K562 (cell line): ENCODE results near the gene RPL19. TPM values are rescaled to one million over a fixed set of nuclear protein-coding genes. Genes with fewer than 3 reads are reported as not detected.

Source experiments
- ADNP ChIP-seq: fragments of 200-800 bp; sonication (Bioruptor generic); IDR thresholded peaks from 2 replicates; pipeline ENCODE4 v1.6.1; 2016; ENCODE audit warnings: missing genetic modification characterization, missing compliant biosample characterization
- BRF1 ChIP-seq: IDR thresholded peaks from 3 replicates; pipeline ENCODE4 v1.6.1; 2011; ENCODE audit warnings: borderline replicate concordance, mild to moderate bottlenecking; ENCODE audit not compliant: insufficient read length; ENCODE audit errors: extremely low read depth
- CBX3 ChIP-seq, 2 experiments: IDR thresholded peaks; 1 replicate in 1 of 2; 2 replicates in 1 of 2; pipeline ENCODE4 v1.6.1; 2012; ENCODE audit warnings: inconsistent platforms in 2 of 2, low read length in 2 of 2, borderline replicate concordance in 1 of 2, control low read depth in 1 of 2
- CGGBP1 ChIP-seq: fragments of 250-450 bp; sonication (Bioruptor Pico); IDR thresholded peaks from 2 replicates; pipeline ENCODE4 v1.9.0; 2021; ENCODE audit warnings: mild to moderate bottlenecking
- CHD2 ChIP-seq: IDR thresholded peaks from 2 replicates; pipeline ENCODE4 v1.6.1; 2011; ENCODE audit warnings: low read depth, low read length
- ETV1 ChIP-seq: fragments of 450-650 bp; conservative IDR thresholded peaks from 2 replicates; pipeline ENCODE4 v1.6.1; 2016; ENCODE audit warnings: missing genetic modification characterization, control low read depth, low read depth, missing compliant biosample characterization
- KDM5B ChIP-seq: fragments of 200-600 bp; sonication (generic); IDR thresholded peaks from 2 replicates; pipeline ENCODE4 v1.6.1; 2012; ENCODE audit warnings: low read depth, mild to moderate bottlenecking, moderate library complexity, low read length, control low read depth, inconsistent platforms; ENCODE audit not compliant: insufficient replicate concordance
- NCOA1 ChIP-seq: fragments of 450-650 bp; IDR thresholded peaks from 2 replicates; pipeline ENCODE4 v1.6.1; 2016; ENCODE audit warnings: low read depth
- NKRF ChIP-seq: fragments of 450-650 bp; IDR thresholded peaks from 2 replicates; pipeline ENCODE4 v1.6.1; 2016; ENCODE audit warnings: borderline replicate concordance
- NONO ChIP-seq, 2 experiments: fragments of 200-400 bp in 1 of 2; fragments of 450-650 bp in 1 of 2; formaldehyde crosslinking in 1 of 2; IDR thresholded peaks; 2 replicates each; pipeline ENCODE4 v1.6.1; 2017; ENCODE audit warnings: low read depth in 2 of 2, mild to moderate bottlenecking in 2 of 2, moderate library complexity in 2 of 2, low read length in 1 of 2
- NRF1 ChIP-seq, 2 experiments: fragments of 450-650 bp; IDR thresholded peaks in 1 of 2; conservative IDR thresholded peaks in 1 of 2; 2 replicates each; pipeline ENCODE4 v1.6.1; 2014; ENCODE audit warnings: mild to moderate bottlenecking in 2 of 2
- POLR3A ChIP-seq: IDR thresholded peaks from 2 replicates; pipeline ENCODE4 v1.6.1; 2011; ENCODE audit warnings: borderline replicate concordance, mild to moderate bottlenecking, moderate library complexity; ENCODE audit not compliant: insufficient read length, insufficient read depth; ENCODE audit errors: extremely low read depth
- RBFOX2 ChIP-seq: fragments of 200-400 bp; formaldehyde crosslinking; IDR thresholded peaks from 2 replicates; pipeline ENCODE4 v1.6.1; 2017; ENCODE audit warnings: low read depth, mild to moderate bottlenecking, low read length, moderate library complexity
- RHOXF2B ChIP-seq: fragments of 250-450 bp; sonication (Bioruptor Pico); conservative IDR thresholded peaks from 2 replicates; pipeline ENCODE4 v1.5.1; 2021
- SMAD1 ChIP-seq: fragments of 150-350 bp; IDR thresholded peaks from 2 replicates; pipeline ENCODE4 v1.6.1; 2014; ENCODE audit warnings: low read length, low read depth; ENCODE audit not compliant: partially characterized antibody
- SMAD3 ChIP-seq: fragments of 450-650 bp; formaldehyde crosslinking; conservative IDR thresholded peaks from 2 replicates; pipeline ENCODE4 v1.4.0; 2020; ENCODE audit warnings: mild to moderate bottlenecking
- SPI1 ChIP-seq: IDR thresholded peaks from 2 replicates; pipeline ENCODE4 v1.6.1; 2011; ENCODE audit warnings: low read depth, low read length, control low read depth, borderline replicate concordance
- ZNF407 ChIP-seq: fragments of 450-650 bp; IDR thresholded peaks from 2 replicates; pipeline ENCODE4 v1.6.1; 2016; ENCODE audit warnings: low read depth
- polyA plus RNA-seq, 8 experiments: library from polyadenylated mRNA; depleted of rRNA in 4 of 8; stranded (reverse) in 5 of 8; unstranded in 3 of 8; fragments of >200 nt; fragmentation: Nextera tagmentation in 2 of 8; fragmentation: Illumina TruSeq in 1 of 8; extraction: Ambion mirVana in 2 of 8; extraction: Trizol in 1 of 8; gene quantifications; 2 replicates each; pipeline versions ENCODE4 v1.2.1 to v1.2.3, GENCODE V29; 2011 to 2014; ENCODE audit warnings: inconsistent platforms in 1 of 8, missing spikeins in 1 of 8
- total RNA-seq, 7 experiments: library from RNA; depleted of rRNA in 6 of 7; stranded (reverse); fragments of >200 nt in 6 of 7; fragmentation: Illumina TruSeq in 2 of 7; extraction: Trizol in 2 of 7; gene quantifications; 2 replicates each; pipeline versions ENCODE4 v1.2.1 to v1.2.3, GENCODE V29; 2011 to 2021; ENCODE audit warnings: low replicate concordance in 1 of 7

RPL19 gene
- total and polyA plus RNA-seq, 9 of the 15 experiments (the other 6 are each of a cell fraction or from before 2014, with no cell fraction given) = 2,263 to 4,614 (median 3,727) TPM

GRCh38 chr17:39153599-39154051 lies 46.5 kb upstream of the RPL19 start (continued):
- TF ChIP-seq ADNP (tag) = peak; percentile 60; the same call in 1 of the 2 replicates
- TF ChIP-seq RBFOX2 = 0 out of 2 replicates have a peak, but pooled peaks have one; percentile 10
- TF ChIP-seq SMAD1 = no peak
- peak in 1 of 2 experiments; percentile 62; a peak in 1 of 4 replicates for TF ChIP-seq NONO (IDR thresholded peaks at IDR 0.05; ENCODE audit: low read depth in 2 of 2, low read length in 1 of 2)
- no peak for TF ChIP-seq RHOXF2B (CRISPR knock-in tag)
- TF ChIP-seq CBX3 (IDR thresholded peaks at IDR 0.05; ENCODE audit: borderline replicate concordance in 1 of 2, low read length in 2 of 2) = peak in 1 of 2 experiments; percentile 21; a peak in 1 of 3 replicates
- TF ChIP-seq ETV1 (tag) = peak; percentile 41; the same call in 1 of the 2 replicates
- 0 out of 2 replicates have a peak, but pooled peaks have one; percentile 10 for TF ChIP-seq NKRF
- peak; percentile 15 for TF ChIP-seq KDM5B
- TF ChIP-seq SMAD3 (CRISPR knock-in tag) = 0 out of 2 replicates have a peak, but pooled peaks have one; percentile 20
- TF ChIP-seq NCOA1 = 0 out of 2 replicates have a peak, but pooled peaks have one; percentile 7
- TF ChIP-seq ZNF407 = peak; percentile 70; the same call in 1 of the 2 replicates
- TF ChIP-seq CHD2 = 0 out of 2 replicates have a peak, but pooled peaks have one; percentile 29
- TF ChIP-seq BRF1 = peak; percentile 94
- TF ChIP-seq POLR3A = peak; percentile 94
- TF ChIP-seq SPI1 = peak; percentile 83
- peak; percentile 83 to 85 for TF ChIP-seq NRF1 (conservative IDR thresholded peaks at IDR 0.05 in 1 of 2, IDR thresholded peaks at IDR 0.05 in 1 of 2)
- TF ChIP-seq CGGBP1 (CRISPR knock-in tag) = no peak
